GM18519 (cell line): ENCODE results near the gene CD180.

Experiments used
- ATAC-seq: cut with Tn5 transposase; IDR thresholded peaks from one replicate; pipeline ENCODE4 v1.9.1; 2021; ENCODE audit warnings: mild to moderate bottlenecking, moderate library complexity; ENCODE audit not compliant: unreplicated experiment, low FRiP score

CD180 gene

GRCh38 chr5:67196537-67197059 is at the start of gene CD180:
Gene CD180, minus strand, starts transcription at chr5:67196799. Its CDS starts 158 bp downstream, at chr5:67196641.
- no peak for ATAC-seq

GRCh38 chr5:67246108-67246507 is 49.5 kb upstream of the CD180 start:
- no peak for ATAC-seq

GRCh38 chr5:67245259-67245846 is 48.8 kb upstream of the CD180 start:
- ATAC-seq, result no peak

- ATAC-seq, result no peak
Measured at GRCh38 chr5:67244345-67244793, 47.8 kb upstream of the CD180 start.

- no peak for ATAC-seq
Measured at GRCh38 chr5:67243944-67244343, 47.3 kb upstream of the CD180 start.

- no peak for ATAC-seq
Measured at GRCh38 chr5:67243349-67243748, 46.8 kb upstream of the CD180 start.

- ATAC-seq, result no peak
Measured at GRCh38 chr5:67241326-67241725, 44.7 kb upstream of the CD180 start.

GRCh38 chr5:67240846-67241245 is 44.2 kb upstream of the CD180 start:
- ATAC-seq, result no peak

- no peak for ATAC-seq
Measured at GRCh38 chr5:67240065-67240464, 43.5 kb upstream of the CD180 start.

- no peak for ATAC-seq
Measured at GRCh38 chr5:67238191-67238590, 41.6 kb upstream of the CD180 start.

GRCh38 chr5:67235399-67236110 is 39.0 kb upstream of the CD180 start:
- ATAC-seq, result no peak

- no peak for ATAC-seq
Measured at GRCh38 chr5:67234671-67235176, 38.1 kb upstream of the CD180 start.

GRCh38 chr5:67233075-67233474 is 36.5 kb upstream of the CD180 start:
- ATAC-seq, result no peak

GRCh38 chr5:67223211-67223610 is 26.6 kb upstream of the CD180 start:
- ATAC-seq, result no peak

GRCh38 chr5:67222243-67223025 is 25.8 kb upstream of the CD180 start:
- ATAC-seq, result peak; percentile 28

- ATAC-seq, result peak; percentile 80
Measured at GRCh38 chr5:67221487-67222242, 25.1 kb upstream of the CD180 start.

GRCh38 chr5:67216564-67216963 is 20.0 kb upstream of the CD180 start:
- no peak for ATAC-seq

- ATAC-seq, result peak; percentile 99
Measured at GRCh38 chr5:67215519-67216471, 19.2 kb upstream of the CD180 start.
